ENCODE measurements around the gene ZNF318.

Gene ZNF318

DNA sequence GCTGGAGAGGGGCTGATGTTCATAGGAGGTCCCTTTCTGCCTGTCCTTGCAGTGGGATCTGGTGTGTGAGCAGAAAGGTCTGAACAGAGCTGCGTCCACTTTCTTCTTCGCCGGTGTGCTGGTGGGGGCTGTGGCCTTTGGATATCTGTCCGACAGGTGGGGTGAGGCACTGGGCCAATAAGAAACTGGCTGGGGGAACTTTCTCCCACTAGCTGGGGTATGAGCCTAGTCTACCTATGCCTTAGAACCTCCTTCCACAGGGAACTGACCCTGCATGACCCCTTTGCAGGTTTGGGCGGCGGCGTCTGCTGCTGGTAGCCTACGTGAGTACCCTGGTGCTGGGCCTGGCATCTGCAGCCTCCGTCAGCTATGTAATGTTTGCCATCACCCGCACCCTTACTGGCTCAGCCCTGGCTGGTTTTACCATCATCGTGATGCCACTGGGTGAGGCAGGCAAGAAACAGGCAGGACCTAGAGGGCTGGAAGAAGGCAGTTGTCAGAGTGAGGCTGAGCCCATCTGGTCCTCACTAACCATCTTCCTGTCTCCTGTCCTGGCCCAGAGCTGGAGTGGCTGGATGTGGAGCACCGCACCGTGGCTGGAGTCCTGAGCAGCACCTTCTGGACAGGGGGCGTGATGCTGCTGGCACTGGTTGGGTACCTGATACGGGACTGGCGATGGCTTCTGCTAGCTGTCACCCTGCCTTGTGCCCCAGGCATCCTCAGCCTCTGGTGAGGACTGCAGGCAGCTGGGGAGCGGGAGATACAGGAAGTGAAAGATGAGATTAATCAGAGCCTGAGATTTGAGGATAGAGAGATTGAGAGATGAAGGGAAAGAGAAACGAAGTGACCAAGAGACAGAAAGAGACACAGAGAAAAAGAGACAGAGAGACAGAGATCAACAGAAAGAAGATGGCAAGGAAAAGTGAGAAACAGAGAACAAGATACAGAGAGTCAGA, 69.8 kb downstream of the ZNF318 start:
- DNase-seq: no peak

DNA sequence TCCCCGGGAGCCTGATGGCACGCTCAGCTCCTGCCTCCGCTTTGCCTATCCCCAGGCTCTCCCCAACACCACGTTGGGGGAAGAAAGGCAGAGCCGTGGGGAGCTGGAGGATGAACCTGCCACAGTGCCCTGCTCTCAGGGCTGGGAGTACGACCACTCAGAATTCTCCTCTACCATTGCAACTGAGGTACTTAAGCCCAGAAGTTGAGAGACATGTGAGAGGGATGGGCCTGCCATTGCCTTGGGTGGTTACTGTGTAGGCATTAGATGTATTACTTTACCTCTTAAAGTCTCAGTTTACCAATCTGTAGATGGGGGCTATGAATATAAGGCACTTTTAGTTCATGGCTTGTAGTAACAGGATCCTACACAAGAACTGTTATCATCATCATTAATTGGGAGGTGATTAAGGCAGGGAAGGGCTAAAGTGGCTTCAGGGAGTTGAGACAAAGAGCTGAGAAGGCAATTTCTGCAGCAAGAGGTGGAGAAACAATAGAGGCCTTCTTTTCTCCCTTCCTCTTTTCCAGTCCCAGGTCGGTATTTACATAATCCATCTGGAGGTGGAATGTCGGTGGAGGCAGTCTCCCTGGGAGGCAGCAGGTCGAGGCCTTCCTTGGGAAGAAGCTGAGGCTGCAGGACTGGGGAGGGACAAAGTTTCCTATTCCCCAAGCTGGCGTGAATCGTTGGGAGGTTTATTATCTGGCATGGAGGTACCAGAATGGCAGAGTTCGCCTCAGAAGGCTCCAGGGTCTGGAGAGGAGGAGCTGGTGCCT, 70.7 kb downstream of the ZNF318 start:
- DNase-seq: no peak

DNA sequence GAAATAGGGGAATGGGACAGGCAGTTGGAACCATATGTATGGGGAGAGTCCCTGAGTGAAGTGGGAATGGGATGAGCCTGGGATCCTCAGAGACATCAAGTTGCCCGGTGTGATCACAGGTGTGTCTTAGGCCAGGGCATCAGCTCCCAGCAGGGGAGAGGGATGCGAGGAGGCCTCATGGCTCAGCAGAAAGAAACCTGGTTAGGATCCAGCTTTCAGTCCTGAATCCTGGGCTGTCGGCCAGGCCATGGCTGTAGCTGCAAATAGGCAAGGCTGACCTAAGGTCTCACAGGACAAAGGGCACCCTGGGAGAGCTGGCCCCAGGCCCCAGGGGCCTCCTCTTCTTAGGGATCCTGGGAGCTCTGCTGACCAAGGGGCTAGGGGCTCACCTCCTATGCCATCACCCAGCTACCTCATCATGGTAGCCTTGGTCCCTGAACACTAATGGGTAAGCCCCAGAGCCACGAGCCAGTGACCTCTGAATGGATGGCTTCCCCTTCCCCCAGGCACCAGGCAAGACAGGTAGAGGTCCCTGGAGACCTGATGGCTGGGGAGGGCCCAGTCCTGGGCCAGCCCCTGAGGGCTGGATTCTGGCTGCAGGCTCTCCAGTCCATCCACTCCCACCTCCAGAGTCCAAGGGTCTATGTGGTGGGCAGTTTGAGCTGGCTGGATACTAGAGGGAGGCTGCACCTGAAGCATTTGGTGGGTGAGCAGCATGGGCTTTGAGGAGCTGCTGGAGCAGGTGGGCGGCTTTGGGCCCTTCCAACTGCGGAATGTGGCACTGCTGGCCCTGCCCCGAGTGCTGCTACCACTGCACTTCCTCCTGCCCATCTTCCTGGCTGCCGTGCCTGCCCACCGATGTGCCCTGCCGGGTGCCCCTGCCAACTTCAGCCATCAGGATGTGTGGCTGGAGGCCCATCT, 71.5 kb downstream of the ZNF318 start, which contains the start of gene SLC22A7:
TSS of gene SLC22A7 (plus strand) at position 617 of the 921 bp plus-strand sequence. CDS start at position 716, 99 bp downstream.
- DNase-seq: no peak

DNA sequence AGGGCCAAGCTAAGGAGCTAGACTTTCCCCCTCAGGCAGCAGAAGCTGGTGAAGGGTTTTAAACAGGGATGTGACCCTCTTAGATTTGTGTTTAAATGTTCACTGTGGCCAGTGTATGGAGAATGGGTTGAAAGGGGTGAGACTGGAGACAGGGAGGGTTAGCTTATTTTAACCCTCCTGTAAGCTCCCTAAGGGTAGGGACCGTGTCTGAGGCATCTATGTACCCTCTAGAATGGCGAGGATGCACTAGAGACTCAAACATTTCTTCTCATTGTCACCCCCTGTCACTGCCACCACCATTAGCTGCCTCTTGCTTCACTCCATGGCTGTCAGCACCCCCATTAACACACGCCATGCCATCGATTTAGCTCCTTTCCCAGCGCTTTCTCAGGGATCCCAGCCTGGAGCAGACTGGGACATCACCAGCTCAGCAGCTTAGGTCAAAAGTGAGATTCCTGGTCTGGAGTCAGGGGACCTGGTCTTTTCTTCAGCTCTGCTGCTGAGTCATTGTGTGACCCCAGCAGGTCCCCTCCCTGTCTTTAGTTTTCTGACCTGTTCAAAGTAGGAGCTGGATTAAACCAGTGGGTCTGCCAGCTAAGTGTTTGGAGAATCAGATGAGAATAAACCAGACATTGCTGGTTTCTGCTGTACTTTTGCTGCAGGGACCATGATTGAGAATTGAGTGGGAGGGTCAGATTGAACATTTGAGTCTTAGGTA, 72.5 kb downstream of the ZNF318 start:
- DNase-seq: no peak

DNA sequence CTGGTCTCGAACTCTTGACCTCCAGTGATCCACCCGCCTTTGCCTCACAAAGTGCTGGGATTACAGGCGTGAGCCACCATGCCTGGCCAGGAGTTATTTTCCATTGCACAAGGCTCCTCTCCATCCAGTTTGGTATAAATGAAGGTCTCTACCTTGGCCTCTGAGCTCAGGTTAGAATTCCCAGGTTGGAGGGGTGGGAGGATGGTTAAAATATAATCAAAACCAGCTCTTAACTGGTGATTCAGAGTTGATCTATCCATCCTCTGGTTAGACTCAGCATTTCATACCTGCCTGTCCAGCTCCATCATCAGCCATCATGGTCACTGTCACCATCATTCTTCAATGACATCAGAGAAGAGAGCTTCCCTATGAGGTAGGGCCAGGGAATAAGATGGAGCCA, 74.0 kb downstream of the ZNF318 start:
- DNase-seq: no peak

DNA sequence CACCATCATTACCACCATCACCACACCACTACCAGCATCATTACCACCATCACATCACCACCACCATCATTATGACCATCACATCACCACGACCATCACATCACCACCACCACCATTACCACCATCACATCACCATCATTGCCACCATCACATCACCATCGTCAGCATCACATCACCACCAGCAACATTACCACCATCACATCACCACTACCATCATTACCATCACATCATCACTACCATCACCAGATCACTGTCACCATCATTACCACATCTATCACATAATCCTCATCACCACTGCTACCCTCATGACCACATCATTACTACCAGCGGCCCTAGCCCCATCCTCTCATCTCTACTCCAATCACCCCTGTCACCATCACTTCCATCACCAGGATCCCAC, 74.9 kb downstream of the ZNF318 start:
- DNase-seq: no peak

DNA sequence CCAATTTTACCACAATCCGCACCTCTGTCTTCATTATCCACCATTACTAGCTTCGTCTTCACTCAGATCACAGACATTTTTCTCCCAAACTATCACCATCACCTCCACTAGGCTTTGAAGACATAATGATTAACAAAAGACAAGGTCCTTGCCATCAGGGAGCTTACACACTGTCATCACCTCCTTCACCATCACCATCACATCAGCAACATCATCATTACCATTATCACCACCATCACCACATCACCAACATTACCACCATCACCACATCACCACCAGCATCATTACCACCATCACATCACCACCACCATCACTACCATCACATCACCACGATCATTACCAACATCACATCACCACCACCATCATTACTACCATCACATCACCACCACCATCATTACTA, 75.7 kb downstream of the ZNF318 start:
- no peak for DNase-seq

DNA sequence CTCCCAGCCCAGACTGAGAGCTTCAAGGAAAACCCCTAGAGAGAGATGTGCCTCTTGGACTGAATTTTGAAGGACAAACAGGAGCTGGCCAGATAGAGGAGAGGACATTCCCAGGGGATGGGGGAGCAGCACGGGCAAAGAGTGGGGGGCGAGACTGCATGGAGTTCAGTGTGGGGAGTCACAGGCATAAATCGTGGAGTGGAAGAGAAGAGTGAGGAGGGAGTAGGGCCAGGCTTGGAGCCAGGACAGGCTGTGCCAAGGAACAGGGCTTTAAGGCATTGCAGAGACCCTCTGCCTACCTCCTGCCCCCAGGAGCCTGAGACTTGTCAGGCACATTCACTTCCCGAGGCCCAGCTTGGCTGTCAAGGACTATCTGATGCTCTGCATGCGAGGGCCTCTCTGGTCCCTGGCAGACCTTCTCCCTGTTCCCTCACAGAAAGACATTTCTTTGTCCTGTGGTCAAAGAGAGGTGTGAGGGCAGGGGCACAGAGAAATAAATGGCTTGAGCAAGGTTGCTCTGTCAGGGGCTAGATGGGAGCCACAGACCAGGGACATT, 76.6 kb downstream of the ZNF318 start:
- DNase-seq: no peak

DNA sequence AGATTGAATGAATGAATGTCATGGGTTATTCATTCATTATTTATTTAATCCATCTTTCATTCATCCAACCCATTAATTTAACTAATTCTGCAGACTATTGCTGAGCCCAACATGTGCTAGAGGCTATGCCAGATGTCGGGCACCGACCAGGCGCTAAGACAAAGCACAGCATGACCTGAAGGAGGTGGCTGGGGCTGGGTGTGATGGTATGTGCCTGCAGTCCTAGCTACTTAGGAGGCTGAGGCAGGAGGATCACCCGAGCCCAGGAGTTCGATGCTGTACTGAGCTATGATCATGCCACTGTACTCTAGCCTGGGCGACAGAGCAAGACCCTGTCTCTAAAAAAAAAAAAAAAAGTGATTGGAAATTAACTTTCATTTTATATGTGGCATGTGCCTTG, 77.1 kb downstream of the ZNF318 start:
- DNase-seq: no peak

DNA sequence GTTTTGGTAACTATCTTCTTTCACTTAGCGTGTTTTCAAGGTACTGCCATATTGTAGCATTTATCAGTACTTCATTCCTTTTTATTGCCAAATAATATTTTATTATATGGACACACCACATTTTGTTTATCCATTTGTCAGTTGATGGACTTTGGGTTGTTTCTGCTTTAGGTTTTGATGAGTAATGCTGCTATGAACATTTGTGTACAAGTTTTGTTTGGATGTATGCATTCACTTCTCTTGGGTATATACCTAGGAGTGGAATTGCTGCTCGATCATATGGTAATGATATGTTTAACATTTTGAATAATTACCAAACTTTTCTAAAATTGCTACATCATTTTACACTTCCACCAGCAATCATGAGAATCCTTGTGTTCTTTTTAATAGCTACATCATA, 77.7 kb downstream of the ZNF318 start:
- no peak for DNase-seq

DNA sequence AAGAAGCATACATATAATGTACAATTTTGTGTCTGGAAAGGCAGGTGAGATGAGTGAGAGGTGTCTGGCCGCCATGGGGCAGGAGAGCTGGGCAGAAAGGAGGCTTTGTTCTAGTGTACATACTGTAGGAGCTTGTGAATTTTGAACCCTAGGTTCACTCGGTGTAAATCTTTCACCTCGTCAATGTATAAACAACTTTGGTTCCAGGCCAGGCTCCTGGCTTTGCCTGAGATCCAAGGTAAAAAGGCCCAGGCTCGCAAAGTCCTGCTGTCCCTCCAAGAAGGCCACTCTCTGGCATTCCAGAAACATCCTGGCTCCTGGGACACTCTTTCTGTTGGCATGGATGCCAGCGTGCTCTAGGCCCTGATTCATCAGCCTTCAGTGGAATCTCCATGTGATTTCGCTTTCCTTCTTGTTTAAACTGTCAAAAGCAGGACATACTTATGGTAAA, 78.5 kb downstream of the ZNF318 start:
- no peak for DNase-seq

DNA sequence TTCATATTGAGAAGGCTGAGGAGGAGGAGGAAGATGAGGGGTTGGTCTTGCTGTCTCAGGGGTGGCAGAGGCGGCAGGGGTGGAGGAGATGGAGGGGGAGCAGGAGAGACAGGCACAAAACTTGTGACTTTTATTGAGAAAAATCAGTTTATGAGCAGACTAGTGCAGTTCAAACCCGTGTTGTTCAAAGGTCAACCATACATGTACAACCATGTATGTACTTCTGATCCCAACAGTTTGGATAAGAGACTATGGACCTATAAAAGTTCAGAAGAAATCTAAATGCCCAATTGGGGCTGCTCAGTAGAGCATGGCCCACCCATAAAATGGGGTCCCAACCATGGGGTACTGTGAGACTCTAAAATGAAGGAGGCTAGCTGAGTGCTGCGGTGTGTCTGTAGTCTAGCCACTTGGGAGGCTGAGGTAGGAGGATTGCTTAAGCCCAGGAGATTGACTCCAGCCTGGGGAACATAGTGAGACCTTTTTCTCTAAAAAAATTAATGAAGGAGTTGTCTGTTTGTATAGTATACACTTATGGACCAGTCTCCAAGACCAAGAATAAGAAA, 79.0 kb downstream of the ZNF318 start:
- DNase-seq: no peak

DNA sequence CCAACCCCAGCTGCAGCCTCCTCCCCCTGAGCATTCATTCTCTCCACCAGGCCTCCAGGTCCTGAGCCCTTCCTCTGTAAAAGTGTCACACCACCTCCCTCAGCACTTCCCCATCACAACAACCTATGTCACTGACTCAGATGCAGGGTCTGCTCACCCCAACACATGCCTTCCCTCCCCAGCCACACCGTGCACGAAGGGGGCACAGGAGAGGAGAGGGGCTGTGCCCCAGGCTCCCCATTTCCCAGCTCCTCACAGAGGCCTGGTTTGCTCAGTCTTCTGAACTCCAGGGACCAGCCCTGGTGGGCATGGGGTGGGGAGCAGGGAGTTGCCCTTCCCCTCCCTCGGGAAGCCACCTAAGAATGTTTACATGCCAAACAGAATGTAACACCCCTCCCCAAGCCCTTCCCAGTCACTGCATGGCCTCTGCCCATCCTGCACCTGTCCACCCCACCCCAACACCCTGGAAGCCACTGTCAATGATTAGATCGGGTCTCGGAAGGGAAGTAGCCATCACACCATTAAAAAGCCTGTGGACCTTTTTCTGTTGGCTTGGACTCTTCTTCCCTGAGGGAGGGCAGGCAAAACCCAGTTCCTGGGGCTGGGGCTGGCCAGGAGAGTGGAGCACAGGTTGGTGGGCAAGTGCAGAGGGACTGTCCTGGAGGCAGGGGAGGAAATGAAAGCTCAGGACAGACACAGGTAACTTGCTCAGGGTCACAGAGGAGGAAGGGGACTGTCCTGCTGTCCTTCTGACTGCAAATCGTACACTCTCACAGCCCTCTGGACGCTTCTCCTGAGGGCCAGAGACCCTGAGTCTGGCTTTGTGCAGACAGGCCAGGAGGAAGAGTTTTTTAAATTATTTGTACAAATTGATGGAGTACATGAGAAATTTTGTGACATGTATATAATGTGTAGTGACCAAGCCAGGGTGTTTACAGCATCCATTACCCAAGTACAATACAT, 81.4 kb downstream of the ZNF318 start:
- DNase-seq: no peak

DNA sequence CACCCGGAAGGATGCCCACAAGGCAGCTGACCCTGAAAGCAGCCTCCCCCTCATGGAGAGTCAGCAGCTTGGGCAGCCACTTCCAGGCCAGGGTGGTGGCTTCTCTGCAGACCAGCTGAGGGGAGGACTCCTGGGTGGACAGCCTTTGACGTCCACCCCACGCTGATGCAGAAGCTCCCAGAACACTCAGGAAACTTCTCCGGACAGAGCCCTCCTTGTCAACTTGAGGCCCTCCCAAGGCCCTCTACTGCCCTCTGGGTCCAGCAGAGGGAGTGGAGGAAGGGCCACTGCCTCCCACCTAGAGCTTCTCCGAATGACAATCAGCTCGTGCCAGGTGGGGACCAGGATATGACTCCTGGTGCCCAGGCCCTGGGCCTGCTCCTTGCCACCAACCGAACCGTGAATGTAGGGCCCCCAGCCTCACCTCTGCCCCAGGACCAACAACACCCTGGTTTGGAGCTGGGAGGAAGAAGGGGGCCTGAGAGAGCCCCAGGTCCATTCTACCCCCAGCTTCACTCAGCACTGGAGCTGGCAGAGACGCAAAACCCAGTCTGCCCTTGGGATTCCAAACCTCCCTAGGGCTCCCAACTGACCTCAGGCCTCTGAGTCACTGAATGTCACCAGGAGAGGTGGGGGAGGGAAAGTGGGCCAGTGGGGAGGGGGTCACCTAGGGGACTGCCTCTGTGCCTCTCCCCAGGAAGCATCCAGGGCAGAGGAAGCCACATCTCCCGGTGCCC, 82.3 kb downstream of the ZNF318 start:
- DNase-seq: no peak

DNA sequence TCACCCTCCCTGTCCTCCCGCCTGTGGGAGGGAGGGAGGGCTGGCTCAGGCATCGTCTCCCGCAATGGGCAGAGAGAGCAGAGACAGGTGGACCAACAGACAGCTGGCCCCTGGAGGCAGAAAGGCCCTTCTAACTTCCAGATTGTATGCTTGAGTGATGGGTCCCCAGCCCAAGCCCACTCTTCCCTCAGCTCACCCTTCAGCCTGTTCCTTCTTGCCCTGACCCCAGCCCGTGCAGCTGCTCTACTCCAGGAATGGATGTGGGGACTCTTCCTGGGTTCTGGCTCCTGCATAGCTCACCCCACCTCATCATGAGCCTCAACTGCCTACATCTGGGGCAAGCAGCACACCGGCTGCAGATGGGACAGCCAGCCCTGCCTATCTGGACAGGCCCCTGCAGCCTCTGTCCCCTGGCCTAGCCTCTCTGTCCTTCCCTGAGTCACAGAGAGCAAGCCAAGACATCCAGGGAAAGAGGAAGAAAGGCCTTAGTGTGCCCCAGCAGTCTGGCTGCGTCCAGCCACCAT, 82.9 kb downstream of the ZNF318 start:
- no peak for DNase-seq
